ENCODE data around the gene SIRPB2. TPM values are rescaled to one million over a fixed set of nuclear protein-coding genes. Genes with fewer than 3 reads are reported as not detected.

SIRPB2 gene
- total RNA-seq, 1 experiment from 2014 or later = not detected

DNA sequence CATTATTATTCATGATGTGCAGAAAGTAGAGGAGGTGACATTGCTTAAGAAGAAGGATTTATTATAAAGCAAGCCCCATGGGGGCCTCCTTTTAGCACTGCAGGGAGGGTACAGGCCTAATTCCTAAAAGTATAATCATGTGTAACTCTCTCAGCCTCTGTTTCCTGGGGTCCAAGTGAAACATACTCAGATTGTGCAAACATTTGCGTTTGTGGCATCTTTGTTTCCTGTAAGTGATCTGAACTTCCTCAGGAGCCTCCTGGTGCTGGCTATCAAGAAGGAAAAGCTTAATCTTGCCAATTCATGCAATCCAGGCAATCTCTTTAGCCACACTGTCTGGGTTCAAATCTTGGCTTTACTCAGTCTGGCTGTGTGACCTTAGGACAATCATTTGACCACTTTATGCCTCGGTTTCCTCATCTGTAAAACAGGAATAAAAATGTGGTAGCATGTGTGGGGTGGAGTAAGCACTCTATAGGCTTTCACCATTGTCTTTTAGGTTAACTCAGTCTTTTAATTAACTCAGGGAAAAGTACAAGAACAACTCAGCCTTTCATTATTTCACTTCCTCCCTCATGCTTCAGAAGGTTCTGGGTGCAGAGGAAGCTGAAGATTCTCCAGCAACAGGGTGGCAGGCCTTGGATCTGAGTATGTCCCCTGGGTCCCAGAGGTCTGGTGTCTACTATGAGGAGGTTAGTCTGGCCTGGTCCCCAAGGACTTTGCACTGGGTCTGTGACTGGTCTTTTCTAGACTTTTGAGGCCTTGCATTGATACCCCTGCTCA, 831 bp upstream of the SIRPB2 start:
- no peak overlapping the region for H2BK12ac ChIP-seq (ENCODE audit: insufficient read length, low read depth, low read length)
- no peaks in the 10 kb centered on the region for H3K4me1 ChIP-seq (ENCODE audit: insufficient read depth, low read length)
- no peak overlapping the region for H3T11ph ChIP-seq (ENCODE audit: low read length)
- H4K8ac ChIP-seq (replicated peaks; ENCODE audit: insufficient read length, low read depth, low read length) = no peak overlapping the region
- TF ChIP-seq, protein P1, sequence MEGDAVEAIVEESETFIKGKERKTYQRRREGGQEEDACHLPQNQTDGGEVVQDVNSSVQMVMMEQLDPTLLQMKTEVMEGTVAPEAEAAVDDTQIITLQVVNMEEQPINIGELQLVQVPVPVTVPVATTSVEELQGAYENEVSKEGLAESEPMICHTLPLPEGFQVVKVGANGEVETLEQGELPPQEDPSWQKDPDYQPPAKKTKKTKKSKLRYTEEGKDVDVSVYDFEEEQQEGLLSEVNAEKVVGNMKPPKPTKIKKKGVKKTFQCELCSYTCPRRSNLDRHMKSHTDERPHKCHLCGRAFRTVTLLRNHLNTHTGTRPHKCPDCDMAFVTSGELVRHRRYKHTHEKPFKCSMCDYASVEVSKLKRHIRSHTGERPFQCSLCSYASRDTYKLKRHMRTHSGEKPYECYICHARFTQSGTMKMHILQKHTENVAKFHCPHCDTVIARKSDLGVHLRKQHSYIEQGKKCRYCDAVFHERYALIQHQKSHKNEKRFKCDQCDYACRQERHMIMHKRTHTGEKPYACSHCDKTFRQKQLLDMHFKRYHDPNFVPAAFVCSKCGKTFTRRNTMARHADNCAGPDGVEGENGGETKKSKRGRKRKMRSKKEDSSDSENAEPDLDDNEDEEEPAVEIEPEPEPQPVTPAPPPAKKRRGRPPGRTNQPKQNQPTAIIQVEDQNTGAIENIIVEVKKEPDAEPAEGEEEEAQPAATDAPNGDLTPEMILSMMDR (conservative IDR thresholded peaks at IDR 0.05) = no peak
- no peaks in the 10 kb centered on the region for H4K20me1 ChIP-seq (ENCODE audit: control insufficient read depth, insufficient read depth, insufficient read length)
- H2BK120ac ChIP-seq (ENCODE audit: low read depth, low read length, poor library complexity, severe bottlenecking) = no peak overlapping the region
- H2AFZ ChIP-seq (ENCODE audit: low read length) = no peak overlapping the region
- no peaks in the 10 kb centered on the region for H3K9me3 Mint-ChIP-seq
- H2BK5ac ChIP-seq (ENCODE audit: insufficient read length, low read length) = no peak overlapping the region
- no peak overlapping the region for H3K56ac ChIP-seq (ENCODE audit: insufficient read length, low read depth, low read length)
- H3K4me3 Mint-ChIP-seq = no peak overlapping the region
- H3K4ac ChIP-seq (ENCODE audit: low read depth, low read length) = no peak overlapping the region
- H3K23ac ChIP-seq (ENCODE audit: insufficient read length, low read depth, low read length) = no peak overlapping the region
- H3K23me2 ChIP-seq (ENCODE audit: insufficient read length, low read depth, low read length, poor library complexity, severe bottlenecking) = no peaks in the 10 kb centered on the region
- H3K18ac ChIP-seq (ENCODE audit: insufficient read length, low read depth, low read length) = no peak overlapping the region
- no peaks in the 10 kb centered on the region for H3K9me3 ChIP-seq (ENCODE audit: control insufficient read depth, low read depth, low read length)
- no peak overlapping the region for H3K4me2 ChIP-seq (ENCODE audit: insufficient read depth, insufficient read length, low read length)
- H2BK15ac ChIP-seq (ENCODE audit: low read depth, low read length) = no peak overlapping the region
- no peak overlapping the region for H4K91ac ChIP-seq (ENCODE audit: insufficient read length, low read depth, low read length)
- no peaks in the 10 kb centered on the region for H3K4me1 Mint-ChIP-seq
- no CpG with 5 or more reads among the region's 2 CpGs for WGBS (ENCODE audit: extremely low coverage, insufficient read length, low lambda C conversion rate)
- H3K27ac ChIP-seq (ENCODE audit: insufficient read length, low read depth, low read length) = no peak overlapping the region
- peaks cover 50% of the 10 kb centered on the region for H3K27me3 Mint-ChIP-seq (ENCODE audit: low read depth)
- no peak overlapping the region for H2AK5ac ChIP-seq (ENCODE audit: insufficient read length, low read length)
- no peak overlapping the region for H3K14ac ChIP-seq (ENCODE audit: insufficient read depth, low read length)
- no peak overlapping the region for H4K5ac ChIP-seq (ENCODE audit: insufficient read length, low read depth, low read length)
- no peaks in the 10 kb centered on the region for H3K79me2 ChIP-seq (ENCODE audit: insufficient read depth, low read length)
- H3K79me1 ChIP-seq (ENCODE audit: insufficient read depth, low read depth, low read length, poor library complexity, severe bottlenecking) = no peaks in the 10 kb centered on the region
- DNase-seq = no peak
- H3K27ac Mint-ChIP-seq = no peak overlapping the region
- H3K27me3 ChIP-seq (ENCODE audit: insufficient read depth, low read length) = no peaks in the 10 kb centered on the region
- H3K36me3 Mint-ChIP-seq (ENCODE audit: insufficient read depth in 1 of 3, low read depth in 3 of 3) = no peaks in the 10 kb centered on the region
- no peak overlapping the region for H3K9ac ChIP-seq (ENCODE audit: extremely low read depth, insufficient read length, low read length)
- no peak overlapping the region for H2BK20ac ChIP-seq (ENCODE audit: low read depth, low read length, poor library complexity, severe bottlenecking)
